ENCODE measurements around the gene DSCAM.

DSCAM gene

DNA sequence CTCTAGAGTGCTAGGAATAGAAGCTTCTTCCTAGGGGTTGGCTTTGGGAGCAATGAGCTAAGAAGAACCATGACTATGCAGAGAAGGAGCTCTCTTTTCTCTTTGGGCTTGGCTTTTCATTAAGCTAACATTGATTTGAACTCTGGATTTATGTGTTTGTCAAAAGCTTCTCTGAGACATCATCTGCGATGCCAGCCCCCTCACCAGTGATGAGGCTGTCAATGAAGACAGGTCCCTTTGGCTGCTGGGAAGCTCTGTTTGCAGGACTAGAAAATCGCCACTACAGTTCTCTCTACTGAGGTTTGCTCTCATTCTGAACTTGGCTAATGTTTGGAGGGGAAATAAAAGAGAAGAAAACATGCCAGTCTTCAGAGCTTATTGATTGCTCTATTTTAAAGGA lies 794.7 kb downstream of the DSCAM start:
- TF ChIP-seq, protein P1, sequence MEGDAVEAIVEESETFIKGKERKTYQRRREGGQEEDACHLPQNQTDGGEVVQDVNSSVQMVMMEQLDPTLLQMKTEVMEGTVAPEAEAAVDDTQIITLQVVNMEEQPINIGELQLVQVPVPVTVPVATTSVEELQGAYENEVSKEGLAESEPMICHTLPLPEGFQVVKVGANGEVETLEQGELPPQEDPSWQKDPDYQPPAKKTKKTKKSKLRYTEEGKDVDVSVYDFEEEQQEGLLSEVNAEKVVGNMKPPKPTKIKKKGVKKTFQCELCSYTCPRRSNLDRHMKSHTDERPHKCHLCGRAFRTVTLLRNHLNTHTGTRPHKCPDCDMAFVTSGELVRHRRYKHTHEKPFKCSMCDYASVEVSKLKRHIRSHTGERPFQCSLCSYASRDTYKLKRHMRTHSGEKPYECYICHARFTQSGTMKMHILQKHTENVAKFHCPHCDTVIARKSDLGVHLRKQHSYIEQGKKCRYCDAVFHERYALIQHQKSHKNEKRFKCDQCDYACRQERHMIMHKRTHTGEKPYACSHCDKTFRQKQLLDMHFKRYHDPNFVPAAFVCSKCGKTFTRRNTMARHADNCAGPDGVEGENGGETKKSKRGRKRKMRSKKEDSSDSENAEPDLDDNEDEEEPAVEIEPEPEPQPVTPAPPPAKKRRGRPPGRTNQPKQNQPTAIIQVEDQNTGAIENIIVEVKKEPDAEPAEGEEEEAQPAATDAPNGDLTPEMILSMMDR (IDR thresholded peaks at IDR 0.05), result no peak

DNA sequence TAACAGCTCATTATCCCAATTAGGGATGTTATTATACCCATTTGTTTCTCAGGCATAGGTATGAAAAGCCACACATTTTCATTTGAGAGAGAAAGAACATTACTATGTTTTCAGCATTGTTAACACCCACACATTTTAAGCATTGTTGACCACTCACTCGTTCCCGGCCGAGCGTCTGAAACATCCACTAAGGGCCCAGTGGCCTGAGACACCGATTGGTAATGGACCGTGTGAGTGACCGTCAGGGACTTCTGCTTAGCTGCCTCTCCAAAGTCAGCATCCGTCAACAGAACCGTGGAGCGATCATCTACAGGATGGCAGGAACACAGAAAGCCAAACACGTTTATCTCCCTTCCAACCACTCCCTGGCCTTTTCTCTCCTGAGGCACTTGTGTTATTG lies 795.2 kb downstream of the DSCAM start:
- TF ChIP-seq, protein P1 (IDR thresholded peaks at IDR 0.05), result no peak

DNA sequence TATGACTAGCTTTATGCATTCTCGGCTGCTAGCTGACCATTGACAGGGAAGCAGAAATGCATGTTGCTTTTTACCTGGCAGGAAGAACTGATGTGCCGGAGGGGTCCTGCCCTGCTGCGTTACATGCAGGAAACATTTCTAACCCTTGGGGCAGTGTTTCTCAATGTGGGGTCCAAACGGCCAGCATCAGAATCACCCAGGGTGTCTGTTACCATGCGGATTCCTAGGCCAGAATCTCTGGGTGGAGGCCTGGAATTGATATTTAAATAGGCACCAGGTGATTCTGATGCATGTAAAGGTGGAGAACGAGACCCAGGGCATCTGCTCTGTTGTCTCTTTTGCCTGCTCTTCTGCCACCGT lies 797.0 kb downstream of the DSCAM start:
- TF ChIP-seq, protein P1 (IDR thresholded peaks at IDR 0.05), result no peak

DNA sequence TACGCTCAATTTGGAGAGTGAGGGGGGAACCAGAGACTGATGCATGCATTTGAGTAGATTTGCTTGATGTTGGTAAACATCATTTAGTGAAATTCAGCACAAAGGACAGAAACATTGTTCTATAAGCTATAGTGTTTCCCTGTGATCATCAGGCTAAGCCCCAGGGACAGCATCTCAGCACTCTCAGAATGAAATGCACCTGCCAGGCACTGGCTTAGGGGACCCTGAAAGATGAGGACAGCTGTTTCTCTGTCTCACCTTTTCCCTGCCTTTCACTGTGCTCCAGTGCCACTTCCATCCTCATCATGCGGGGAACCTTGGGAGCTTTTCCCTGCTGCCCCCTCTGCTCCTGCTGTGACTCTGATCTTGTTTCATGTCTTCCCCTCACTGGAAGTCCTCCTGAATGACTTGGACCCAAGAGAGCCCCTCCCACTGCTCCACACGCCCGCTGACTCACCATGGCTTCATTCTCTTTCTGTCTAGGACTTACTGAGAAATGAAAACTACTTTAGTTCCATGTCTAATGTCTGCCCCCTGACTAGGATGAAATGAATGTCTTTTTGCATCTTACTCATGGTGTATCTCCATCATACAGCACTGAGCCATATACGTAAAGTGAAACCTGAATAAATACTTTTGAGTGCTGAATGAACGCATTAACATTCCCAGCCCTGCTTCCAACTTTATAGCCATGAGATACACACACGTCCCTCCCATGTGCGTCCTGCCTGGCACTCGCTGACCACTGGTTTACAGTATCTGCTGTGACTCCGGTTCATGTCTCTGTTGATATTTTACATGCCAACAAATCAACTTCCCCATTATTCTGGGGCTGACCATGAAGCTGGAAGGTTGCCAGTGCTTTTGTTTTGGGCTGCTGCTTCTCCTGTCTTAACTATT lies 797.7 kb downstream of the DSCAM start:
- TF ChIP-seq, protein P1 (IDR thresholded peaks at IDR 0.05), result no peak

DNA sequence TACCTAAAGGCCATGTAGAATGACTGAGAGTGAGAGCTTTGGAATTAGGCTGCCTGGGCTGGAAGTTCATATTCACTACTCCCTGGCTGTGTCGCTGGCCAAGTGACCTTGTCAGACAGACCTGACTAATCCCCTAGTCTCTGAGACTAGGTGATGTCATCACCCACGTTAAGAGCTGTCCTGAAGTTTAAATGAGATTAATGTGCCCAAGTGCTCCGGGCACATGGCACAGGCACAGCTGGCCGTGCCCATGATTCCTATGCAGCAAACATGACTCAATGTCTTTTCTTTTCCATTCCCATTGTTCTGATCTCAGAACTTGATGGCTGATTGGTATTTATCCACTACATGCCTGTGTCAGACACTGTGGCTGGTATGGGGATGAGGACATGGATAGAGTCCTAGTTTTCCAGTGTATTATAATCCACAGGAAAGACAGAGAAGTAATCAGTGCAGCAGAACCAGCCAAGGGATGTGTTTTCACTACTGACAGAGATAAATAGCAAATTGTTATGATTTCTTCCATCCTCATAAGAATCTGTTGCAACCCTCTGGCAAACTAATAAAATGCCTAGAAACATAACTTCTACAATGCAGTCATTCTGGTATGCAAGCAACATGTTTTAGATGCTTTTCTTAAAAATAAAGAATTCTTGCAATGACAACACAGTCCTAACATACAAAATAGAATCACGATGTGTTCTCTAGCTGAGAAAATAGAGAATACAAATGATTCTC lies 798.8 kb downstream of the DSCAM start:
- TF ChIP-seq, protein P1 (IDR thresholded peaks at IDR 0.05), result no peak

DNA sequence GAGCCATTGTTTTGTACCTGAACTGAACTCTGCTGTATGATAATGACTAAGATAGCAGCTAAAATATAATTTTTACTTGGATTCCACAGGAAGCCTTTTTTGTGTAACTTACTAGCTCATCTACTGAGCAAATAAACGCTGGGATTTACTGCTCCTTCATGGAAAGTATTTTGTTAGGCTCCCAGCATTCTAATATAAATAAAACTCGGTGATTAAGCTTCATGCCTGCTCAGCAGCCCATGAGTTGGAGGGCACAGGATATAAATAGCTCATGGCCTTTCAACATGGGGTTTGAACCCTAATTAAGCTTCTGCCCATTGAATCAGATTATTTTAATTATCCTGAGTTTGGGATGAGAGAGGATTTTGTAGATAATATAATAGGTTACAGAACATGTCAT lies 799.7 kb downstream of the DSCAM start:
- TF ChIP-seq, protein P1 (IDR thresholded peaks at IDR 0.05), result no peak

DNA sequence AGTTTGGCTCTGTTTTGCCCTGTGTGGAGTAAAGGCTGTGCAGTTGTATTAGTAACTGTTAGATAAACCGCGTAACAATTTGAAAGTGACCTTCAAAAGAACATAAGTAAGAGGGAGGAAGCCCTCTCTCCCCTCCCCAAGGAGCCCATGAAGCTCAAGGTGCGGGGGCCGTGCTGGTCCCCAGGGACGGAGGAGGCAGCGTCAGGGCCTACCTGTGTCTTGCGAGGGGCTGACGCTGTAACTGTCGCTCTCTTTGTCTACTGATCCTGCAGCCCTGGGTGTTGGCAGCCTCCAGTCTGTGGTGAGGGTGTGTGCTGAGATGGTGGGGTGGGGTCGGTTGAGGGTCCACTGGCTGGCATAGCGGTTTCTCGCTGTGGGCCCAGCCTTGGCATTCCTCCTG lies 803.1 kb downstream of the DSCAM start:
- TF ChIP-seq, protein P1 (IDR thresholded peaks at IDR 0.05), result no peak
